ENCODE measurements around the gene CIART.

DNA sequence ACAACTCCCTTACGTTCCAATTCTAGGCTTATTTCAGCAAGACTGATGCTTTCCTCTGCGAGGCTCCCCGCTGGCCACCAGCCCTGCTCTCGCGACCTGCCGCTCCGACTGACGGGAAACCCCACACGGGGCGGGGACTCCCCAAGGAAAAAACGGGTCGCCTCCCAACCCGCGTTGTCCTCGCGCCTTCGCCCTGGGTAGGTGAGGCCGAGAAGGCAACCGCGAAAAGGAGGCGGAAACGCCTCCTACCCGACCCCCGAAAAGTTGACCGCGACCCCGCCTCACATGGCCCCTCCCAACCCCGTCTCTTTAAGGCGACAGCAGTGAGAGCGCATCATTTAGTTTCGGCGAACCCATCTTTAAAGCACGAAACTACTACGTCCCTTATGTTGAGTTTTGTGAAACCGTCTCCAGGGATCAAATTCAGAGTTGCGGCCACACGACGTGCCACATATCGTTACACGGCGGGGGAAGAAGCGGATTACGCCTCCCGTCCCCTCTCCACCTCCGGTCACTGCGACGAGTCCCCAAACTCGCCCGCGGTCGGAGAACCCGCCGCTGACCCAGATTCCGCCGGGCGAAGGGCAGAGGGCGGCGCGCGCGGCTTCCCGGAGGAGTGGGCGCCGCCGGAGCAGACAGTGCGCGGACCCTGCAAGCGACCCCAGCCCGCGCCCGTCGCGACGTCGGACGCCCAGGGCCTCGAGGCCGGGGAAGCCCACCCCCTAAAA is 47.6 kb upstream of the CIART start:
- TF ChIP-seq, protein P1, sequence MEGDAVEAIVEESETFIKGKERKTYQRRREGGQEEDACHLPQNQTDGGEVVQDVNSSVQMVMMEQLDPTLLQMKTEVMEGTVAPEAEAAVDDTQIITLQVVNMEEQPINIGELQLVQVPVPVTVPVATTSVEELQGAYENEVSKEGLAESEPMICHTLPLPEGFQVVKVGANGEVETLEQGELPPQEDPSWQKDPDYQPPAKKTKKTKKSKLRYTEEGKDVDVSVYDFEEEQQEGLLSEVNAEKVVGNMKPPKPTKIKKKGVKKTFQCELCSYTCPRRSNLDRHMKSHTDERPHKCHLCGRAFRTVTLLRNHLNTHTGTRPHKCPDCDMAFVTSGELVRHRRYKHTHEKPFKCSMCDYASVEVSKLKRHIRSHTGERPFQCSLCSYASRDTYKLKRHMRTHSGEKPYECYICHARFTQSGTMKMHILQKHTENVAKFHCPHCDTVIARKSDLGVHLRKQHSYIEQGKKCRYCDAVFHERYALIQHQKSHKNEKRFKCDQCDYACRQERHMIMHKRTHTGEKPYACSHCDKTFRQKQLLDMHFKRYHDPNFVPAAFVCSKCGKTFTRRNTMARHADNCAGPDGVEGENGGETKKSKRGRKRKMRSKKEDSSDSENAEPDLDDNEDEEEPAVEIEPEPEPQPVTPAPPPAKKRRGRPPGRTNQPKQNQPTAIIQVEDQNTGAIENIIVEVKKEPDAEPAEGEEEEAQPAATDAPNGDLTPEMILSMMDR (IDR thresholded peaks at IDR 0.05), result no peak
- peak; percentile 55 to 58 for TF ChIP-seq POLR2A (IDR thresholded peaks at IDR 0.05)

Measured in uterus (tissue), 2 donors.